Ishikawa (cell line): ENCODE measurements around the gene PORCN.

Experiments
- CEBPB ChIP-seq: IDR thresholded peaks from 2 replicates; pipeline ENCODE4 v1.6.1; 2012
- CREB1 ChIP-seq: IDR thresholded peaks from 2 replicates; pipeline ENCODE4 v1.6.1; 2012; ENCODE audit warnings: low read depth
- EGR1 ChIP-seq: IDR thresholded peaks from 2 replicates; pipeline ENCODE4 v1.6.1; 2012
- EP300 ChIP-seq: IDR thresholded peaks from 2 replicates; pipeline ENCODE4 v1.6.1; 2012; ENCODE audit warnings: borderline replicate concordance
- FOXM1 ChIP-seq: IDR thresholded peaks from 2 replicates; pipeline ENCODE4 v1.6.1; 2012; ENCODE audit warnings: low read depth, borderline replicate concordance
- MAX ChIP-seq: IDR thresholded peaks from 2 replicates; pipeline ENCODE4 v1.6.1; 2012
- NFIC ChIP-seq: IDR thresholded peaks from 2 replicates; pipeline ENCODE4 v1.6.1; 2012
- RAD21 ChIP-seq: IDR thresholded peaks from 2 replicates; pipeline ENCODE4 v1.6.1; 2012; ENCODE audit warnings: low read depth
- REST ChIP-seq: IDR thresholded peaks from 2 replicates; pipeline ENCODE4 v1.6.1; 2012; ENCODE audit warnings: low read depth, mild to moderate bottlenecking
- TAF1 ChIP-seq: IDR thresholded peaks from 2 replicates; pipeline ENCODE4 v1.6.1; 2012; ENCODE audit warnings: low read depth, mild to moderate bottlenecking
- TCF12 ChIP-seq: IDR thresholded peaks from 2 replicates; pipeline ENCODE4 v1.6.1; 2012; ENCODE audit warnings: low read depth
- USF1 ChIP-seq: IDR thresholded peaks from 2 replicates; pipeline ENCODE4 v1.6.1; 2012
- ZBTB7A ChIP-seq: IDR thresholded peaks from 2 replicates; pipeline ENCODE4 v1.6.1; 2012; ENCODE audit warnings: low read depth

GRCh38 chrX:48521353-48522243, 12.8 kb downstream of the PORCN start, which contains the start of gene EBP:
- TF ChIP-seq CEBPB (no peak), RAD21 (no peak), MAX (peak; percentile 45), TCF12 (no peak), REST (no peak), ZBTB7A (no peak), EP300 (no peak), CREB1 (no peak), EGR1 (no peak), FOXM1 (0 out of 2 replicates have a peak, but pooled peaks have one; percentile 33), NFIC (no peak), USF1 (peak; percentile 68), TAF1 (peak; percentile 58)
